H1 (cell line): ENCODE results near the gene NR4A3. TPM values are rescaled to one million over a fixed set of nuclear protein-coding genes. Genes with fewer than 3 reads are reported as not detected.
A peak's percentile ranks its signal among the peaks of the same experiment; 100 is the strongest.

Source experiments
- CTCF ChIA-PET: fragments of 300-600 bp; sonication (Branson Sonifier 250); formaldehyde crosslinking; loops from one replicate; lab custom pipeline; 2021; ENCODE audit not compliant: partially characterized antibody; lab: Charles Lee
- POLR2A ChIA-PET: fragments of 300-600 bp; sonication (Branson Sonifier 250); formaldehyde crosslinking; loops from one replicate; lab custom pipeline; 2021; ENCODE audit warnings: inconsistent platforms; ENCODE audit not compliant: partially characterized antibody; lab: Charles Lee
- DNase-seq, 2 experiments: peaks; one replicate each; pipeline versions ENCODE4 v3.0.0 to v3.0.0-alpha.2; 2010 to 2022; ENCODE audit warnings: low spot score in 2 of 2, low read depth in 1 of 2, mixed read lengths in 1 of 2
- FAIRE-seq: peaks from 2 replicates; lab custom pipeline; 2011; peaks lifted over from hg19 to GRCh38; lab: Jason Lieb, UNC
- H2AFZ ChIP-seq: 2 replicates; pipeline ENCODE4 v1.8.1; 2012; ENCODE audit warnings: low read length, inconsistent platforms
- H2AK5ac ChIP-seq: 2 replicates; pipeline ENCODE4 v1.6.1; 2013; ENCODE audit warnings: low read depth, low read length
- H2BK120ac ChIP-seq: replicated peaks from 2 replicates; pipeline ENCODE3; 2013; ENCODE audit warnings: low read depth, low read length, inconsistent platforms
- H2BK12ac ChIP-seq: 2 replicates; pipeline ENCODE4 v1.6.1; 2013; ENCODE audit warnings: low read depth, low read length
- H2BK15ac ChIP-seq: 2 replicates; pipeline ENCODE4 v1.6.1; 2013; ENCODE audit warnings: low read length
- H2BK20ac ChIP-seq: 2 replicates; pipeline ENCODE4 v1.6.1; 2013; ENCODE audit warnings: low read length
- H2BK5ac ChIP-seq: 2 replicates; pipeline ENCODE4 v1.6.1; 2013; ENCODE audit warnings: low read depth, low read length
- H3K14ac ChIP-seq: 2 replicates; pipeline ENCODE4 v1.6.1; 2013; ENCODE audit warnings: inconsistent platforms; ENCODE audit not compliant: insufficient read length
- H3K18ac ChIP-seq: 2 replicates; pipeline ENCODE4 v1.6.1; 2013; ENCODE audit warnings: low read length; ENCODE audit errors: extremely low read depth
- H3K23ac ChIP-seq: 2 replicates; pipeline ENCODE4 v1.6.1; 2013; ENCODE audit warnings: inconsistent platforms; ENCODE audit not compliant: insufficient read length
- H3K23me2 ChIP-seq: 2 replicates; pipeline ENCODE4 v1.6.1; 2013; ENCODE audit warnings: low read depth, low read length
- H3K27ac ChIP-seq: 2 replicates; pipeline ENCODE4 v1.6.1; 2011; ENCODE audit warnings: low read depth, low read length, inconsistent platforms
- H3K27me3 ChIP-seq, 4 experiments: replicated peaks in 1 of 4; 1 replicate in 1 of 4; 2 replicates in 3 of 4; pipeline versions ENCODE4 v1.6.1 to v1.8.1; 2011 to 2013; ENCODE audit warnings: low read length in 3 of 4, mild to moderate bottlenecking in 3 of 4, inconsistent platforms in 2 of 4, mixed read lengths in 2 of 4, moderate library complexity in 1 of 4; ENCODE audit not compliant: control insufficient read depth in 3 of 4, insufficient read depth in 3 of 4; ENCODE audit errors: extremely low read depth in 1 of 4
- H3K36me3 ChIP-seq, 4 experiments: 2 replicates each; pipeline versions ENCODE4 v1.6.1 to v1.8.1; 2011 to 2013; ENCODE audit warnings: mild to moderate bottlenecking in 4 of 4, low read length in 3 of 4, moderate library complexity in 2 of 4, control low read depth in 1 of 4, inconsistent platforms in 1 of 4; ENCODE audit not compliant: insufficient read depth in 4 of 4, control insufficient read depth in 2 of 4
- H3K4ac ChIP-seq: replicated peaks from 2 replicates; pipeline ENCODE3; 2013; ENCODE audit warnings: low read length, low read depth, mixed read lengths, inconsistent platforms; ENCODE audit not compliant: insufficient read length
- H3K4me1 ChIP-seq, 4 experiments: replicated peaks in 1 of 4; 1 replicate in 1 of 4; 2 replicates in 3 of 4; pipeline versions ENCODE4 v1.6.1 to v1.8.1; 2011 to 2013; ENCODE audit warnings: low read length in 3 of 4, inconsistent platforms in 2 of 4, mixed read lengths in 1 of 4; ENCODE audit not compliant: insufficient read depth in 4 of 4, control insufficient read depth in 3 of 4
- H3K4me2 ChIP-seq, 2 experiments: 2 replicates each; pipeline versions ENCODE4 v1.6.1 to v1.8.1; 2011 to 2013; ENCODE audit warnings: low read depth in 2 of 2, low read length in 2 of 2, control low read depth in 1 of 2, inconsistent platforms in 1 of 2, mild to moderate bottlenecking in 1 of 2; ENCODE audit not compliant: insufficient read depth in 1 of 2
- H3K4me3 ChIP-seq, 4 experiments: fragments of 200-600, 300-600 bp in 1 of 4; sonication (generic), shearing (Covaris generic), sonication (Bioruptor Twin) in 1 of 4; 2 replicates each; pipeline versions ENCODE4 v1.5.1 to v1.8.1; 2011 to 2016; ENCODE audit warnings: low read length in 4 of 4, low read depth in 3 of 4, control low read depth in 2 of 4, inconsistent platforms in 2 of 4, mild to moderate bottlenecking in 2 of 4, mixed read lengths in 1 of 4, moderate library complexity in 1 of 4; ENCODE audit not compliant: insufficient read depth in 2 of 4; ENCODE audit errors: extremely low read depth in 1 of 4
- H3K56ac ChIP-seq: replicated peaks from 2 replicates; pipeline ENCODE3; 2013; ENCODE audit warnings: low read depth, mild to moderate bottlenecking, mixed read lengths, low read length, inconsistent platforms; ENCODE audit not compliant: insufficient read length
- H3K79me1 ChIP-seq: 2 replicates; pipeline ENCODE4 v1.6.1; 2013; ENCODE audit warnings: low read depth, low read length, control low read depth
- H3K79me2 ChIP-seq, 2 experiments: 2 replicates each; pipeline versions ENCODE4 v1.6.1 to v1.8.1; 2012 to 2013; ENCODE audit warnings: low read length in 2 of 2, mild to moderate bottlenecking in 2 of 2, inconsistent platforms in 1 of 2; ENCODE audit not compliant: insufficient read depth in 2 of 2, control insufficient read depth in 1 of 2
- H3K9ac ChIP-seq, 4 experiments: replicated peaks in 1 of 4; 1 replicate in 1 of 4; 2 replicates in 3 of 4; pipeline versions ENCODE4 v1.6.1 to v1.8.1; 2011 to 2013; ENCODE audit warnings: low read depth in 3 of 4, low read length in 3 of 4, control low read depth in 2 of 4, mild to moderate bottlenecking in 2 of 4, moderate library complexity in 2 of 4, inconsistent platforms in 1 of 4; ENCODE audit errors: extremely low read depth in 1 of 4
- H3K9me3 ChIP-seq, 2 experiments: 2 replicates each; pipeline versions ENCODE4 v1.6.1 to v1.8.1; 2012 to 2013; ENCODE audit warnings: mild to moderate bottlenecking in 2 of 2, moderate library complexity in 2 of 2, control low read depth in 1 of 2, inconsistent platforms in 1 of 2, low read depth in 1 of 2, low read length in 1 of 2, mixed read lengths in 1 of 2; ENCODE audit not compliant: insufficient read depth in 2 of 2
- H4K20me1 ChIP-seq, 2 experiments: replicated peaks in 1 of 2; 2 replicates each; pipeline versions ENCODE3 to v1.8.1; 2011 to 2013; ENCODE audit warnings: inconsistent platforms in 2 of 2, low read length in 2 of 2, mild to moderate bottlenecking in 1 of 2; ENCODE audit not compliant: insufficient read depth in 2 of 2, control insufficient read depth in 1 of 2
- H4K5ac ChIP-seq: 2 replicates; pipeline ENCODE4 v1.6.1; 2013; ENCODE audit warnings: low read length, low read depth, mixed read lengths, inconsistent platforms; ENCODE audit not compliant: insufficient read length
- H4K8ac ChIP-seq: 2 replicates; pipeline ENCODE4 v1.8.0; 2013; ENCODE audit warnings: mild to moderate bottlenecking, moderate library complexity, low read length, inconsistent platforms; ENCODE audit not compliant: insufficient read depth; ENCODE audit errors: extremely low read depth
- H4K91ac ChIP-seq: replicated peaks from 2 replicates; pipeline ENCODE3; 2013; ENCODE audit warnings: low read length, mixed read lengths, inconsistent platforms; ENCODE audit not compliant: insufficient read length
- ASH2L ChIP-seq: fragments of 200-600, 300-600 bp; sonication (generic); IDR thresholded peaks from one replicate; pipeline ENCODE4 v1.7.1; 2017; ENCODE audit warnings: low read length
- BACH1 ChIP-seq: IDR thresholded peaks from 2 replicates; pipeline ENCODE4 v1.6.1; 2012; ENCODE audit warnings: low read length, improper control_type of control experiment
- BRCA1 ChIP-seq: IDR thresholded peaks from 2 replicates; pipeline ENCODE4 v1.6.1; 2012; ENCODE audit warnings: low read depth, low read length, improper control_type of control experiment
- CTBP2 ChIP-seq: IDR thresholded peaks from 2 replicates; pipeline ENCODE4 v1.7.0; 2011; ENCODE audit warnings: borderline replicate concordance, mild to moderate bottlenecking, moderate library complexity, mixed read lengths, low read length; ENCODE audit not compliant: insufficient read depth, insufficient read length
- HDAC2 ChIP-seq, 2 experiments: fragments of 300-600 bp in 1 of 2; sonication (generic) in 1 of 2; IDR thresholded peaks; 2 replicates each; pipeline ENCODE4 v1.6.1; 2011 to 2012; ENCODE audit warnings: low read depth in 2 of 2, low read length in 2 of 2, mild to moderate bottlenecking in 2 of 2, moderate library complexity in 2 of 2, borderline replicate concordance in 1 of 2, inconsistent platforms in 1 of 2
- JUN ChIP-seq: IDR thresholded peaks from 2 replicates; pipeline ENCODE4 v1.6.1; 2011; ENCODE audit warnings: low read depth, mild to moderate bottlenecking, improper control_type of control experiment, low read length
- NANOG ChIP-seq: IDR thresholded peaks from 2 replicates; pipeline ENCODE4 v1.6.1; 2011; ENCODE audit warnings: low read length, low read depth, mild to moderate bottlenecking, inconsistent platforms; ENCODE audit not compliant: insufficient read depth, poor library complexity, severe bottlenecking
- POLR2AphosphoS5 ChIP-seq: IDR thresholded peaks from 2 replicates; pipeline ENCODE4 v1.6.1; 2011; ENCODE audit warnings: low read depth, low read length
- SIN3A ChIP-seq, 2 experiments: IDR thresholded peaks in 1 of 2; conservative IDR thresholded peaks in 1 of 2; 2 replicates each; pipeline ENCODE4 v1.6.1; 2011 to 2012; ENCODE audit warnings: low read length in 2 of 2, improper control_type of control experiment in 1 of 2, low read depth in 1 of 2, mild to moderate bottlenecking in 1 of 2
- SP2 ChIP-seq: IDR thresholded peaks from 2 replicates; pipeline ENCODE4 v1.6.1; 2012; ENCODE audit warnings: mild to moderate bottlenecking, low read length, inconsistent platforms
- SP4 ChIP-seq: IDR thresholded peaks from 2 replicates; pipeline ENCODE4 v1.6.1; 2012; ENCODE audit warnings: low read length, inconsistent platforms
- SRF ChIP-seq: IDR thresholded peaks from 2 replicates; pipeline ENCODE4 v1.6.1; 2011; ENCODE audit warnings: mild to moderate bottlenecking, low read depth, low read length, moderate library complexity
- TBP ChIP-seq: IDR thresholded peaks from 2 replicates; pipeline ENCODE4 v1.6.1; 2011; ENCODE audit warnings: low read depth, low read length, improper control_type of control experiment
- WGBS, 2 experiments: shearing (Covaris generic) in 1 of 2; methylation state at CpG; one replicate each; pipeline versions ENCODE4 v1.1.6 to v1.1.7; 2013 to 2015; ENCODE audit warnings: low lambda C conversion rate in 2 of 2, mixed read lengths in 2 of 2, inconsistent platforms in 1 of 2, low coverage in 1 of 2, missing lambda C conversion rate in 1 of 2; ENCODE audit not compliant: insufficient replicate concordance in 2 of 2, insufficient coverage in 1 of 2, insufficient read length in 1 of 2; ENCODE audit errors: extremely low coverage in 1 of 2, missing lambda C conversion rate in 1 of 2; 5-methylcytosine and 5-hydroxymethylcytosine counted together
- polyA plus RNA-seq, 7 experiments: library from polyadenylated mRNA; depleted of rRNA in 3 of 7; stranded (reverse) in 5 of 7; unstranded in 2 of 7; fragments of >200 nt in 5 of 7; fragments of 200-250 nt in 2 of 7; gene quantifications; 1 replicate in 5 of 7; 2 replicates in 1 of 7; 4 replicates in 1 of 7; pipeline versions ENCODE4 v1.2.1 to v1.2.3, GENCODE V29; 2011 to 2013; ENCODE audit warnings: missing spikeins in 2 of 7, mixed read lengths in 2 of 7
- total RNA-seq: library from RNA; stranded (reverse); fragmentation: NEBNext Ultra II Directional; extraction: Animal tissue kit (Norgen Biotek cat#: 25700); gene quantifications from 2 replicates; pipeline ENCODE4 v1.2.1, GENCODE V29; 2021
- TF ChIP-seq, protein P1 (sequence below): IDR thresholded peaks from 2 replicates; pipeline ENCODE4 v1.6.1; 2012; ENCODE audit warnings: inconsistent platforms

NR4A3 gene
- total and polyA plus RNA-seq, 2 of the 8 experiments (the other 6 are each of a cell fraction or from before 2014, with no cell fraction given): 0.05 to 0.30 TPM

GRCh38 chr9:99868845-99869244 lies 47.2 kb downstream of the NR4A3 start:
- no peak for DNase-seq
- Histone ChIP-seq H4K20me1 (no peaks in the 10 kb centered on the region), H3K36me3 (no peaks in the 10 kb centered on the region), H3K4me1 (0 out of 7 replicates have a peak, but pooled peaks cover 0 to 3% (median 0%) of the 10 kb centered on the region in 4 experiments), H4K8ac (no peak overlapping the region), H3K14ac (no peak overlapping the region), H2BK120ac (no peak overlapping the region), H2AFZ (0 out of 2 replicates have a peak overlapping the region, but pooled peaks have one; percentile 9), H3K9me3 (no peaks in the 10 kb centered on the region), H3K4me2 (no peak overlapping the region), H3K23me2 (no peaks in the 10 kb centered on the region; the same call in 1 of the 2 replicates), H3K56ac (no peak overlapping the region), H3K27me3 (no peaks in the 10 kb centered on the region), H3K23ac (no peak overlapping the region), H4K5ac (no peak overlapping the region), H3K4ac (no peak overlapping the region), H3K79me2 (no peaks in the 10 kb centered on the region), H3K27ac (no peak overlapping the region), H4K91ac (no peak overlapping the region), H2BK5ac (no peak overlapping the region), H3K79me1 (no peaks in the 10 kb centered on the region), H3K18ac (no peak overlapping the region), H2AK5ac (no peak overlapping the region), H2BK20ac (peak overlapping the region; percentile 73; the same call in 1 of the 2 replicates), H3K9ac (no peak overlapping the region), H2BK12ac (no peak overlapping the region), H3K4me3 (no peak overlapping the region), H2BK15ac (no peak overlapping the region)
- POLR2A ChIA-PET: interaction anchor here (0.6 kb wide), 1 partner anchor 548 kb away, joined by 4 read pairs; no protein-coding TSS in a partner anchor
- CTCF ChIA-PET: interaction anchor here (11.1 kb wide), 1 partner anchor 12 kb away, joined by 51 read pairs; no protein-coding TSS in a partner anchor
- 97% methylated on average over 2 of the region's 2 CpGs; no CpG with 5 or more reads in 1 of the 2 experiments for WGBS, 2 experiments
- no peak for FAIRE-seq
- TF ChIP-seq POLR2AphosphoS5: no peak
- TF ChIP-seq, protein P1, sequence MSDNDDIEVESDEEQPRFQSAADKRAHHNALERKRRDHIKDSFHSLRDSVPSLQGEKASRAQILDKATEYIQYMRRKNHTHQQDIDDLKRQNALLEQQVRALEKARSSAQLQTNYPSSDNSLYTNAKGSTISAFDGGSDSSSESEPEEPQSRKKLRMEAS: no peak
- no peak for TF ChIP-seq NANOG
- no peak for TF ChIP-seq HDAC2 (IDR thresholded peaks at IDR 0.05; ENCODE audit: borderline replicate concordance in 1 of 2, low read depth in 2 of 2, low read length in 2 of 2)
- no peak for TF ChIP-seq TBP
- no peak for TF ChIP-seq BACH1
- TF ChIP-seq SRF: no peak
- no peak for TF ChIP-seq SP2
- no peak for TF ChIP-seq ASH2L
- TF ChIP-seq SP4: no peak
- no peak for TF ChIP-seq SIN3A (conservative IDR thresholded peaks at IDR 0.05 in 1 of 2, IDR thresholded peaks at IDR 0.05 in 1 of 2; ENCODE audit: low read depth in 1 of 2, low read length in 2 of 2)
- TF ChIP-seq BRCA1: no peak
- TF ChIP-seq JUN: no peak
- TF ChIP-seq CTBP2: no peak
